HEK293 (cell line): ENCODE data around the gene RGS6.

Source experiments
- CTCF ChIA-PET: fragments of 350-600 bp; formaldehyde crosslinking; extraction: SDS; loops from one replicate; lab custom pipeline; 2021; ENCODE audit warnings: antibody characterized with exemption; lab: Yijun Ruan, JAX
- POLR2A ChIA-PET: fragments of 300-600 bp; formaldehyde crosslinking; extraction: SDS; loops from one replicate; lab custom pipeline; 2020; ENCODE audit warnings: antibody characterized with exemption, inconsistent platforms; lab: Yijun Ruan, JAX
- H3K27ac ChIP-seq: fragments of 200-500 bp; sonication (Bioruptor generic); 2 replicates; pipeline ENCODE4 v1.5.1; 2014; ENCODE audit warnings: low read depth, low read length, control low read depth, inconsistent platforms; ENCODE audit errors: extremely low read depth
- H3K36me3 ChIP-seq, 2 experiments: fragments of 200-500 bp in 1 of 2; sonication (Bioruptor generic) in 1 of 2; 1 replicate in 1 of 2; 2 replicates in 1 of 2; pipeline ENCODE4 v1.5.1; 2014 to 2017; ENCODE audit warnings: inconsistent platforms in 2 of 2, low read length in 2 of 2; ENCODE audit not compliant: control insufficient read depth in 2 of 2, insufficient read depth in 1 of 2
- H3K4me1 ChIP-seq: fragments of 200-500 bp; sonication (Bioruptor generic); 2 replicates; pipeline ENCODE4 v1.5.1; 2014; ENCODE audit warnings: mild to moderate bottlenecking, low read length, inconsistent platforms; ENCODE audit not compliant: control insufficient read depth, insufficient read depth
- H3K4me3 ChIP-seq: 2 replicates; pipeline ENCODE4 v1.5.1; 2011; ENCODE audit warnings: low read depth, mild to moderate bottlenecking, control low read depth, low read length, moderate library complexity
- H3K9me3 ChIP-seq: fragments of 200-500 bp; sonication (Bioruptor generic); 2 replicates; pipeline ENCODE4 v1.5.1; 2014; ENCODE audit warnings: low read depth, low read length, inconsistent platforms; ENCODE audit not compliant: control insufficient read depth, insufficient read depth
- IKZF3 ChIP-seq: fragments of 450-650 bp; IDR thresholded peaks from 2 replicates; pipeline ENCODE4 v1.5.0; 2018; ENCODE audit warnings: missing biosample characterization, mild to moderate bottlenecking, missing genetic modification characterization, moderate library complexity
- ZBTB49 ChIP-seq: fragments of 450-650 bp; formaldehyde crosslinking; IDR thresholded peaks from 2 replicates; pipeline ENCODE4 v1.5.1; 2016; ENCODE audit warnings: missing biosample characterization, missing genetic modification characterization, low read depth
- ZNF18 ChIP-seq: fragments of 450-650 bp; formaldehyde crosslinking; IDR thresholded peaks from 2 replicates; pipeline ENCODE4 v1.5.1; 2016; ENCODE audit warnings: missing biosample characterization, missing genetic modification characterization
- ZNF2 ChIP-seq: fragments of 450-650 bp; formaldehyde crosslinking; IDR thresholded peaks from 2 replicates; pipeline ENCODE4 v1.5.1; 2016; ENCODE audit warnings: missing biosample characterization, missing genetic modification characterization
- ZNF341 ChIP-seq: fragments of 450-650 bp; formaldehyde crosslinking; IDR thresholded peaks from 2 replicates; pipeline ENCODE4; 2016; ENCODE audit warnings: low read depth, missing biosample characterization, missing genetic modification characterization
- ZNF426 ChIP-seq: fragments of 450-650 bp; formaldehyde crosslinking; IDR thresholded peaks from 2 replicates; pipeline ENCODE4 v1.5.1; 2017; ENCODE audit warnings: missing biosample characterization, missing genetic modification characterization, mild to moderate bottlenecking, inconsistent platforms, moderate library complexity
- ZNF654 ChIP-seq: fragments of 450-650 bp; formaldehyde crosslinking; IDR thresholded peaks from 2 replicates; pipeline ENCODE4 v1.5.1; 2016; ENCODE audit warnings: low read depth, missing biosample characterization, missing genetic modification characterization
- ZNF768 ChIP-seq: fragments of 450-650 bp; formaldehyde crosslinking; IDR thresholded peaks from 2 replicates; pipeline ENCODE4 v1.5.1; 2018; ENCODE audit warnings: missing biosample characterization, mild to moderate bottlenecking, missing genetic modification characterization
- ZNF777 ChIP-seq: fragments of 450-650 bp; formaldehyde crosslinking; IDR thresholded peaks from 2 replicates; pipeline ENCODE4 v1.5.1; 2017; ENCODE audit warnings: missing biosample characterization, missing genetic modification characterization, borderline replicate concordance
- ZSCAN4 ChIP-seq: fragments of 450-650 bp; formaldehyde crosslinking; IDR thresholded peaks from 2 replicates; pipeline ENCODE4 v1.5.1; 2017; ENCODE audit warnings: missing biosample characterization, missing genetic modification characterization
- TF ChIP-seq, protein P1 (sequence below): fragments of 450-650 bp; formaldehyde crosslinking; IDR thresholded peaks from 2 replicates; pipeline ENCODE4 v1.5.1; 2016; ENCODE audit warnings: missing biosample characterization, missing genetic modification characterization
- TF ChIP-seq, protein P2 (sequence below): fragments of 450-650 bp; formaldehyde crosslinking; IDR thresholded peaks from 2 replicates; pipeline ENCODE4 v1.5.1; 2017; ENCODE audit warnings: missing biosample characterization, missing genetic modification characterization

Gene RGS6

GRCh38 chr14:72503696-72504368 lies 571.6 kb downstream of the RGS6 start:
- no peak for TF ChIP-seq ZNF18
- TF ChIP-seq ZNF768 (tag by site-specific recombination): no peak
- no peak for TF ChIP-seq IKZF3 (tag by site-specific recombination)
- TF ChIP-seq ZNF777 (tag by site-specific recombination): no peak
- TF ChIP-seq ZNF654 (tag by site-specific recombination): no peak
- no peak overlapping the region for H3K27ac ChIP-seq
- ChIA-PET POLR2A (interaction anchor here (0.5 kb wide), 1 partner anchor 690 kb away, joined by 5 read pairs; no protein-coding TSS in a partner anchor), CTCF (interaction anchor here (3.2 kb wide), 1 partner anchor 10 kb away, joined by 10 read pairs; no protein-coding TSS in a partner anchor)
- H3K36me3 ChIP-seq: no peaks in the 10 kb centered on the region
- no peaks in the 10 kb centered on the region; the same call in 1 of the 2 replicates for H3K4me1 ChIP-seq
- H3K9me3 ChIP-seq: no peaks in the 10 kb centered on the region
- H3K4me3 ChIP-seq: no peak overlapping the region

- no peaks in the 10 kb centered on the region for H3K4me1 ChIP-seq
- H3K9me3 ChIP-seq: no peaks in the 10 kb centered on the region
- H3K4me3 ChIP-seq: no peak overlapping the region
- no peak overlapping the region for H3K27ac ChIP-seq
- no peaks in the 10 kb centered on the region for H3K36me3 ChIP-seq
- POLR2A ChIA-PET: no interaction called here
- CTCF ChIA-PET: interaction anchor here (0.7 to 0.8 kb wide), 2 partner anchors 33 to 170 kb away, joined by 3 read pairs; no protein-coding TSS in a partner anchor
- TF ChIP-seq, protein P1, sequence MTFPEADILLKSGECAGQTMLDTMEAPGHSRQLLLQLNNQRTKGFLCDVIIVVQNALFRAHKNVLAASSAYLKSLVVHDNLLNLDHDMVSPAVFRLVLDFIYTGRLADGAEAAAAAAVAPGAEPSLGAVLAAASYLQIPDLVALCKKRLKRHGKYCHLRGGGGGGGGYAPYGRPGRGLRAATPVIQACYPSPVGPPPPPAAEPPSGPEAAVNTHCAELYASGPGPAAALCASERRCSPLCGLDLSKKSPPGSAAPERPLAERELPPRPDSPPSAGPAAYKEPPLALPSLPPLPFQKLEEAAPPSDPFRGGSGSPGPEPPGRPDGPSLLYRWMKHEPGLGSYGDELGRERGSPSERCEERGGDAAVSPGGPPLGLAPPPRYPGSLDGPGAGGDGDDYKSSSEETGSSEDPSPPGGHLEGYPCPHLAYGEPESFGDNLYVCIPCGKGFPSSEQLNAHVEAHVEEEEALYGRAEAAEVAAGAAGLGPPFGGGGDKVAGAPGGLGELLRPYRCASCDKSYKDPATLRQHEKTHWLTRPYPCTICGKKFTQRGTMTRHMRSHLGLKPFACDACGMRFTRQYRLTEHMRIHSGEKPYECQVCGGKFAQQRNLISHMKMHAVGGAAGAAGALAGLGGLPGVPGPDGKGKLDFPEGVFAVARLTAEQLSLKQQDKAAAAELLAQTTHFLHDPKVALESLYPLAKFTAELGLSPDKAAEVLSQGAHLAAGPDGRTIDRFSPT (tag by site-specific recombination): no peak
- TF ChIP-seq ZNF341 (no peak), ZNF2 (tag by site-specific recombination) (no peak)
Observed at GRCh38 chr14:72510566-72510965, 578.3 kb downstream of the RGS6 start.

GRCh38 chr14:72512281-72512680 lies 580.1 kb downstream of the RGS6 start:
- ChIA-PET POLR2A (no interaction called here), CTCF (interaction anchor here (1.0 to 8.8 kb wide), 3 partner anchors 16 to 436 kb away, joined by 3 to 158 read pairs (median 77); no protein-coding TSS in a partner anchor)
- H3K9me3 ChIP-seq: no peaks in the 10 kb centered on the region
- TF ChIP-seq ZNF426 (tag by site-specific recombination) (no peak), ZBTB49 (tag by site-specific recombination) (no peak), ZSCAN4 (tag by site-specific recombination) (no peak)
- TF ChIP-seq, protein P2, sequence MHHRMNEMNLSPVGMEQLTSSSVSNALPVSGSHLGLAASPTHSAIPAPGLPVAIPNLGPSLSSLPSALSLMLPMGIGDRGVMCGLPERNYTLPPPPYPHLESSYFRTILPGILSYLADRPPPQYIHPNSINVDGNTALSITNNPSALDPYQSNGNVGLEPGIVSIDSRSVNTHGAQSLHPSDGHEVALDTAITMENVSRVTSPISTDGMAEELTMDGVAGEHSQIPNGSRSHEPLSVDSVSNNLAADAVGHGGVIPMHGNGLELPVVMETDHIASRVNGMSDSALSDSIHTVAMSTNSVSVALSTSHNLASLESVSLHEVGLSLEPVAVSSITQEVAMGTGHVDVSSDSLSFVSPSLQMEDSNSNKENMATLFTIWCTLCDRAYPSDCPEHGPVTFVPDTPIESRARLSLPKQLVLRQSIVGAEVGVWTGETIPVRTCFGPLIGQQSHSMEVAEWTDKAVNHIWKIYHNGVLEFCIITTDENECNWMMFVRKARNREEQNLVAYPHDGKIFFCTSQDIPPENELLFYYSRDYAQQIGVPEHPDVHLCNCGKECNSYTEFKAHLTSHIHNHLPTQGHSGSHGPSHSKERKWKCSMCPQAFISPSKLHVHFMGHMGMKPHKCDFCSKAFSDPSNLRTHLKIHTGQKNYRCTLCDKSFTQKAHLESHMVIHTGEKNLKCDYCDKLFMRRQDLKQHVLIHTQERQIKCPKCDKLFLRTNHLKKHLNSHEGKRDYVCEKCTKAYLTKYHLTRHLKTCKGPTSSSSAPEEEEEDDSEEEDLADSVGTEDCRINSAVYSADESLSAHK (tag by site-specific recombination): no peak
- no peak overlapping the region for H3K4me3 ChIP-seq
- H3K36me3 ChIP-seq: no peaks in the 10 kb centered on the region
- H3K4me1 ChIP-seq: no peaks in the 10 kb centered on the region
- H3K27ac ChIP-seq: no peak overlapping the region
